ENCODE measurements around the gene SUSD1.
A peak's percentile ranks its signal among the peaks of the same experiment; 100 is the strongest.
"Not testable (repeated sequence)": the region's sequence is repeated elsewhere in the genome, so short reads cannot be mapped to it uniquely, and the experiment has no call there.

The SUSD1 gene

GRCh38 chr9:112174965-112175795 lies at the start of gene SUSD1:
Gene SUSD1, minus strand, starts transcription at chr9:112175297. Its CDS starts 62 bp downstream, at chr9:112175235.
- DNase-seq, result peak; percentile 27

DNA sequence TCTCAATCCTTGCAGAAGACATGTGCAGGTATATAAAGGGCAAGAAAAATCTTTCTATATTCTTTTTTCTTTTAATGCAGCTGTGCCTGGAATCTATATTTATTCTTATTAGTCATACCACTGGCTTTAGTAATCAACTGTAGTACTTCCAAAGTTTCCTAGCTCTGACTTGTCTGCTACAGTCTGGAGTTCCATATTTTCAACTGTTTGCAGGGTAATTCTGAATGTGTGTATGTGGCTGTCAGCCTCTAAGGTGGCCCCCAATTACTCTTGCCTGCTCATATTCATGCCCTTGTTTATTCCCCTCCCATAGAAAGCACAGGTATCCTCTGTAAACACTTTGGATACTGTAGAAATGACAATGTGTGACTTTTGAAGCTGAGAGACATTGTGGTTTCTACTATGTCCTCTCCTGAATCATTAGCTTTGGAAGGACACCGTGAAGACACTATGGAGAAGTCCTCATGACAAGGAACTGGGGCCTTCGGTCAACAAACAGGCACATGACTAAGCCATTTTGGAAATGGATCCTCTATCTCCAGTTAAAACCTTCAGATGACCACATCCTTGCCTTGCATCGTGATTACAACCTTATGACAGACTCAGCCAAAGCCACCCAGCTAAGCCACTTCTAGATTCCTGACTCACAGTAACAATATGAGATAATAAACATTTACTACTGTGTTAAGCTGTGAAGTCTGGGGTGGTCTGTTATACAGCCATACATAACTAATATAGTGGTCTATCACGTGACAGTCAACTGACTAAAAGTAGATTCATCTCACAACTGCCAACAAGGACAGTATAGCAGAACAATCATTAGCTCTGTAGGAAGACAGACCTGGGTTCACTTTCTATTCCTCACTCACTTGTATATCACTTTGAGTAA lies 49.5 kb upstream of the SUSD1 start:
- no peak for DNase-seq

- DNase-seq, result no peak
Measured at GRCh38 chr9:112218908-112219307, 43.8 kb upstream of the SUSD1 start.

DNA sequence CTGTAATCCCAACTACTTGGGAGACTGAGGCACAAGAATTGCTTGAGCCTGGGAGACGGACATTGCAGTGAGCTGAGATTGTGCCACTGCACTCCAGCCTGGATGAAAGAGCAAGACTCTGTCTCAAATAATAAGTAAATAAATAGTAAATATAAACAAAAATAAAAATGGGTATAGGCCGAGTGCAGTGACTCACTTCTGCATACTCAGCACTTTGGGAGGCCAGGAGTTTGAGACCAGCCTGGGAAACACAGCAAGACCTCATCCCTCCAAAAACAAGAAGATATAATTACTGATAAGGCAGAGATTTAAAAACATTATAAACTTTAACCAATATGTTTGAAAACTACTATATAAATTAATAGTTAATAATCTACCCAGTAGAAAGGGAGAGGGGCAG lies 37.8 kb upstream of the SUSD1 start:
- DNase-seq, result no peak

GRCh38 chr9:112207451-112207850 lies 32.4 kb upstream of the SUSD1 start:
- no peak for DNase-seq

- DNase-seq, result no peak
Measured at GRCh38 chr9:112203536-112203935, 28.4 kb upstream of the SUSD1 start.

DNA sequence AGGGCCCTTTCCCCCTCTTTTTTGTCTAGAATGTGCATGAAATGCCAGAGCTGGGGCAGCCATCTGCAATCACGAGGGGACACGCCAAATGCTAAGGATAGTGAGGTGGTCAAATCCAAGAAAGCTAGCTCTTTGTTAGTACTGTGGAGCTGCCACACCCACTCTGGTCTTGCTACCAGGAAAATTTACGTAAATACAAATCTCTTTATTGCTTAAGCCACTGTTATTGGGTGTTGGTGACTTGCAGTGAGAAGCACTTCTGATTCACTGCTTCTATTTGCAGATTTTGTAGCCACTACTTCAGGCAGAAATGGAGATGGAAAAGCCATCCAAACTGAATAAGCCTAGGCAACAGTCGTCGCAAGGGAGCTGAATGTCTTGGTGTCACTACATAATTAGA lies 25.6 kb upstream of the SUSD1 start:
- DNase-seq, result no peak

DNA sequence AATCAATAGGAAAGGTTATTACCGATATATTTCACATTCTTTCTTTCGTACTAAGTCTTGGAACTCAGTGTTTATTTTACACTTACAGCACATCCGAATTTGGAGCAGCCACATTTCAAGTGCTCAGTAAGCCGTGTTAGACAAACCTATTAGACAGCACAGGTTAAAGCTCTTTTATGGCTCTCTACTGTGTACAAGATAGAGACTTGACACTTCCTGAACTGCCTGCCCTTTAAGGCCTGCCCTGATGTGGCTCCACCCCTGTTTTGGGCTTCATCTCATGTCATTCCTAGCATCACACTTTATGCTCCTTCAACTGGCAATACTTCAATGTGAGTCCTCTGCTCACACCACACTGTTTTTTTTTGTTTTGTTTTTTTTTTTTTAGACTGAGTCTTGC lies 23.5 kb upstream of the SUSD1 start:
- no peak for DNase-seq

DNA sequence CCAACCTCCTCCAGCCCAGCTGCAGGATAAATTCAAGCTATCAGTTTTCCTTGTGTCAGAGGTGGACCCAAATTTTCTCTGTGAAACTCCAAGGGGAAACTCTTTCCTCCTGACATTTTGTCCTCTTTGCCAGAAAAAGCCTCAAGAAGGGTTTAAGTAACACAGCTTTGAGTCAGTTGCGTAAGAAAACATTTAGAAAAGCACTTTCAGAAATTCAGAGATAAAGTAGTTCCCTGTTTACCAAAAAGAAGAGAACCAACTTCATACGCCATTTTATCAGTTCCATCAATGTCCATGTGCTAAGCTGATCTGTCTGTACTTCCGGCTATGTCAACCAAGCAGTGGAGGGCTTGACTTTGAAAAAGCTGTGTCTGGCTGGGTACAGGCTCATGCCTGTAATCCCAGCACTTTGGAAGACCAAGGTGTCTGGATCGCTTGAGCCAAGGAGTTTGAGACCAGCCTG lies 19.9 kb upstream of the SUSD1 start:
- no peak for DNase-seq

- DNase-seq, result no peak
Measured at GRCh38 chr9:112193572-112194288, 18.6 kb upstream of the SUSD1 start.

GRCh38 chr9:112190320-112190719 lies 15.2 kb upstream of the SUSD1 start:
- DNase-seq, result not testable (repeated sequence)

- no peak for DNase-seq
Measured at GRCh38 chr9:112188884-112189283, 13.8 kb upstream of the SUSD1 start.

DNA sequence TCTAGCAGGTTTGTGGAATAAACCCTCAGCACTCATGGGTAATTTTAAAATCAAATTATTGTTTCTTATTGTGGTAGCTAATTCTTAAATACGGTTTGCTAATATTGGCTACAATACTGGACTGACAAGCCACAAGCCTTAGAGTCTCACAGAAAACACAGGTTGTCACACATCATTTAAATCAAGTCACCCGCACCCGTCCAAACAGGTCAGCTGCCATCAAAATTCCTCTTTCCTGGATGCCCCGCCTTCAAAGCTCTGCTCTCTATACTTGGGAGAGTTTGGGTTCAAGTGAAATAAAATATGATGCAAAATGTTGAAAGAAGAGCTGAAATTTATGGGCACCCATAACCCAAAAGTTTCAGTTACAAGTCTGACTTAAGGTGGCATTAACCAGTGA lies 12.3 kb upstream of the SUSD1 start:
- no peak for DNase-seq

DNA sequence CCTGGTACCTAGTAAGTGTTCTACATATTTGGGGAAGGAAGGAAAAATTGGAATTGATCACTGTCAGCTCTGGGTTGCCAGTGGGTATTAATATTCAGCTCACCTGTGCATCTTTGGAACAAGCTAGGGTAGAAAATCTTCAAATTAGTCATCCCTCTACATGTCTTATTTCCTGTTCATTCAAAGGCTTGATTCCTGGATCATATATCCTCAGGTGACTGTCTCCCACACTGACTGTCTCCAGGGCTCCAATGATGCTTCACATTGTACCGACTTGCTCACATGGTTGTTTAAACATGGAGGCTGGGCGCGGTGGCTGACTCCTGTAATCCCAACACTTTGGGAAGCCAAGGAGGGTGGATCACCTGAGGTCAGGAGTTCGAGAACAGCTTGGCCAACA lies 11.6 kb upstream of the SUSD1 start:
- DNase-seq, result no peak

DNA sequence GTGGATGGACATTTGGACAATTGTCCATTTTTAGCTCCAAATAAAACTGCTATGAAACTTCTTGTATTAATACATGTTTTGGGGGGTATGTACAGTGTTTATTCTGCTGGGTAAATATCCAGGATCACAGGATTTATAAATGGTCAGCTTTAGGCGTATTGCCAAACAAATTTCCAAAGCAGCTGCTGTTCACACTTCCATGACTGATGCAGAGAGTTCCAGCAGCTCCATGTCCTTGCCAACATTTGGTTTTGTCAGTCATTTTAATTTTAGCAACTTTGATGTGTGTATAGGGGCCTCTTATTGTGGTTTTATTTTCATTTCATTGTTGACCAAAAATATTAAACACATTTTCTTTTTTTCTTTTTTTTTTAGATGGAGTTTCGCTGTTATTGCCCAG lies 9.8 kb upstream of the SUSD1 start:
- no peak for DNase-seq

- no peak for DNase-seq
Measured at GRCh38 chr9:112184221-112184620, 9.1 kb upstream of the SUSD1 start.

DNA sequence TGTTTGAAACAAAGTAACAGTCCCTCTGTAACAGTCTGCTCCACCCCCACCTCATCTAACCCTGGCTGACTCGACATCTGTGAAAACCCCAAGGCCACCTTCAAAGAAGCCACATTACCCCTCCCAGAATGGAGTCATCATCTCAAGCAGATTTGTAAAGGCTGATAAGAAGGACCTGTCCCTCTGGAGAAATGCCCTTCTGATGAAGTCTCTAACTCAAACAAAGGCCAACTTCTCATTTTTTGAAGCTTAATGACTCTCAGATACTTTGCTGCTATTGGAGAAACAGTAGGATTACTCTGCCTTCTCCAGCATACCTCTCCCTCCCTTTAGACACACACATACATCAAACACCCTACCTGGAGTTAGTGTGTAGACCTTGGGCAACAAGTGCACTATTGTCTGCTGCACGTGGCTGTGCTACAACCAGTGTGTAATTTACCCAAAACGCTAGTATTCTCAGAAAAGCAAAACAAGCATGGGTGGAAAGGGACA lies 5.3 kb upstream of the SUSD1 start:
- no peak for DNase-seq

GRCh38 chr9:112179816-112180215 lies 4.7 kb upstream of the SUSD1 start:
- DNase-seq, result no peak

DNA sequence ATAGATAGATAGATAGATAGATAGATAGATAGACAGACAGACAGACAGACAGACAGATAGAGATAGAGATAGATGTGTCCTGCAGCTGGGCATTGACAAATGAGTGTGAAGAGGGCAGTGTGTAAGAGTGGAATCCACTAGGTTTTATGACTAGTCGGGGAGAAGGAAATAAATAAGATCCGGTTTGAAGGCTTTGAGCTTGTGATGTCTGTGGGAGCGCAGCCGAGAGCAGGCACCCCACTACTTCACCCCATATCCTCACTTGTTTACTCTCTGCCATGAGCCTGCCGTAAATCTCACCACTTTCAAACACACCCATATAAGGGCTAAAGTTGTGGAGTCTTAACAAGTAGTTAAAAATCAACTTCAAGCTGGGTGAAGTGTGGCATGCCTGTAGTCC lies 1.4 kb upstream of the SUSD1 start:
- no peak for DNase-seq

DNA sequence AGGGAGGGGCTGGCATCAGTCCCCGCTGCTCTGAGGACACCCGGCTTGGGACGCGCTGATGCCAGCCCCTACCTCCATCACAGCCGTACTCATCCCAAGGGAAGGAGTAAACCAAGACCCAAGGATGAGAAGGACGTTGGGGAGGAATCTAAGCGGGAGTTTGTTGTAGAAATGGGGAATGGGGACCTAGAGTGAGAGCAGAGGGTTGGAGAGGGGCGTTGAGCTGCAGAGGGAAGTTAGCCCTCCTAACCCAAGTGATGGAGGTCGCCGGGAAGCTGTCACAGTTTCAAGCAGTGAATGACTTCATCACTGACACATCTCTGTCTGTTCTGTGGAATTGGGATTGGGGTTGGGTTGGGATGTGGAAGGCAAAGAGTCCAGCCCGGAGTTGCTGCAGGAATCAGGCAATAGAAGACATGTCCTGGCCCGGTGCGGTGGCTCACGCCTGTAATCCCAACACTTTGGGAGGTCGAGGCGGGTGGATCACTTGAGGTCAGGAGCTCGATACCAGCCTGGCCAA lies 759 bp upstream of the SUSD1 start:
- no peak for DNase-seq

DNA sequence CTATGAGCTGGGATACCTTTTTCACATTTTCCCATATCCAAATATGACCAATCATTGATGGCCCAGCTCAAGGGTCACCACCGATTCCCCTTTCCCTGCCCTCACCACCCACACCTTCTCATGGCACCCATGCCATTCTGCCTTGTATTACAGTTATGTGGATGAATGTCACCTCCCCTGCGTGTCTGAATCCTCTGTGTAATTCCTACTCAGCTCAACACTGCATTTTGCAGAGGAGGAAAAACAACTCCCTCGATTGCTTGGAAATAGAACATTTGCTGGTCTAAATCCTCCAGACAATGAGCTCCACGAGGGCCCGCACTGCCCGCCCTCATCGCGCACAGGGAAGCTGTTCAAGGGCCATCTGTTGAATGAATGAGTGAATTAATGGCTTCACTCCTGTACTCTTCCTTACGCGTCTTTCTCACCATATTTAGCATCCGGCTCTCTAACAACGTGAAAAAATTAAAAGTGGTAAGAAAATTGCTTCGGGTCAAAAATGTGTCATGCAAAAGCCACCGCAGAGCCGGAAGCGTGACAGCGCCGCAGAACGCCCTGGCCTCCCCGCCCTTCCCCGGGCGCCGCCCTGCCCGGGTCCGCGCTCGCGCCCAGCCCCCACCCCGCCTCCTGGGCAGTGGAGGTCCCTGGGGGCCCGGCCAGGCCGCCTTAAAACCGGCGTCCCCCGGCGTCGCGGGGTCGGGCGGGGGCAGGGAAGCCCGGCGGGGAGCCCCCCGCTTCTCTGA lies 704 bp downstream of the SUSD1 start:
- peak; percentile 69 for DNase-seq
